Measurements from ENCODE around the gene SNX20.

The SNX20 gene

GRCh38 chr16:50653633-50654519 lies 27.2 kb downstream of the SNX20 start:
- TF ChIP-seq CTCF (IDR thresholded peaks at IDR 0.05; ENCODE audit: insufficient read depth, low read length, poor library complexity, severe bottlenecking): no peak
- TF ChIP-seq EZH2phosphoT487 (conservative IDR thresholded peaks at IDR 0.05; ENCODE audit: low read length): no peak
- Histone ChIP-seq H3K4me2 (ENCODE audit: low read depth, low read length, poor library complexity, severe bottlenecking) (no peak overlapping the region), H3K36me3 (ENCODE audit: low read length) (no peaks in the 10 kb centered on the region), H3K9me2 (replicated peaks; ENCODE audit: insufficient read depth, low read length) (no peaks in the 10 kb centered on the region), H3F3A (ENCODE audit: insufficient read depth) (no peaks in the 10 kb centered on the region), H3K27me3 (ENCODE audit: low read length) (no peaks in the 10 kb centered on the region), H2AFZ (ENCODE audit: low read depth, low read length, severe bottlenecking) (no peak overlapping the region), H3K27ac (ENCODE audit: low read depth, low read length) (no peak overlapping the region), H3K9ac (ENCODE audit: low read length) (no peak overlapping the region), H3K79me2 (ENCODE audit: insufficient read depth, low read length) (no peaks in the 10 kb centered on the region), H4K20me1 (ENCODE audit: low read depth, low read length) (no peaks in the 10 kb centered on the region), H3K9me3 (ENCODE audit: insufficient read depth, low read length) (no peaks in the 10 kb centered on the region), H3K4me3 (ENCODE audit: insufficient read depth, low read length, poor library complexity, severe bottlenecking) (no peak overlapping the region)

DNA sequence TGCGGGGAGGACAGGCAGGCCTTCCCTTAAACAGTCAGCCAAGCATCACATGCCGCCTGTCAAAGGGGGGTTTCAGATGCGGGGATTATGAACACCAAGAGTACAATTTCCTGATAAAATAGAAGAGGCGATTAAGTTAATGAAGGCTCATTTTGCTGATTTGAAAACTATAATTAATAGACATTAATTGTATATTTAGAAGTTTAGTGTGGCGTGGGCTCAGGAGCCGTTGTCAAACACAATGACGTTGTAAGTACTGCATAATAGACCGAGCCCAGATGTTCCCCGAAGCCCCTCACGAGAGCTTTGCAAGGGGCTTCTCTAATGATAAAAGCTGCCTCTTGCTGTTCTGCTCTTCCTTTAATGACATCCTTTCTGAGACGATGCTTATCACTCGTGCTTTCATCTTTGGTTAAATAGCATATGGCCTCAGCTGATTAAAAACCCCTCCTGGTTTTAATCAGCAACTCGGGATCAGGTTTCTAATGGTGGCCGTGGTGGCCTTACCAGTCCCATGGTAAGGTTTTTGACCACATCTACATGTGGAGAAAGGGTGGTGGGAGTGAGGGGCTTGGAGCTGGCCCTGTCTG lies 28.2 kb downstream of the SNX20 start:
- no peaks in the 10 kb centered on the region for H3K27me3 ChIP-seq (ENCODE audit: low read length)
- no peak overlapping the region for H3K4me2 ChIP-seq (ENCODE audit: low read depth, low read length, poor library complexity, severe bottlenecking)
- H2AFZ ChIP-seq (ENCODE audit: low read depth, low read length, severe bottlenecking): no peak overlapping the region
- H3K79me2 ChIP-seq (ENCODE audit: insufficient read depth, low read length): no peaks in the 10 kb centered on the region
- H3K27ac ChIP-seq (ENCODE audit: low read depth, low read length): no peak overlapping the region
- H3K9me3 ChIP-seq (ENCODE audit: insufficient read depth, low read length): no peaks in the 10 kb centered on the region
- no peak overlapping the region for H3K4me3 ChIP-seq (ENCODE audit: insufficient read depth, low read length, poor library complexity, severe bottlenecking)
- H3F3A ChIP-seq (ENCODE audit: insufficient read depth): no peaks in the 10 kb centered on the region
- no peak overlapping the region for H3K9ac ChIP-seq (ENCODE audit: low read length)
- no peak for TF ChIP-seq EZH2phosphoT487 (conservative IDR thresholded peaks at IDR 0.05; ENCODE audit: low read length)
- TF ChIP-seq CTCF (IDR thresholded peaks at IDR 0.05; ENCODE audit: insufficient read depth, low read length, poor library complexity, severe bottlenecking): no peak
- no peaks in the 10 kb centered on the region for H3K36me3 ChIP-seq (ENCODE audit: low read length)
- H4K20me1 ChIP-seq (ENCODE audit: low read depth, low read length): no peaks in the 10 kb centered on the region
- H3K9me2 ChIP-seq (replicated peaks; ENCODE audit: insufficient read depth, low read length): no peaks in the 10 kb centered on the region

GRCh38 chr16:50651835-50652438 lies 29.2 kb downstream of the SNX20 start:
- Histone ChIP-seq H2AFZ (ENCODE audit: low read depth, low read length, severe bottlenecking) (no peak overlapping the region), H3K9me2 (replicated peaks; ENCODE audit: insufficient read depth, low read length) (no peaks in the 10 kb centered on the region), H3K79me2 (ENCODE audit: insufficient read depth, low read length) (no peaks in the 10 kb centered on the region), H3K4me3 (ENCODE audit: insufficient read depth, low read length, poor library complexity, severe bottlenecking) (no peak overlapping the region), H3F3A (ENCODE audit: insufficient read depth) (no peaks in the 10 kb centered on the region), H3K4me2 (ENCODE audit: low read depth, low read length, poor library complexity, severe bottlenecking) (no peak overlapping the region), H3K27ac (ENCODE audit: low read depth, low read length) (no peak overlapping the region), H3K36me3 (ENCODE audit: low read length) (no peaks in the 10 kb centered on the region), H3K9me3 (ENCODE audit: insufficient read depth, low read length) (no peaks in the 10 kb centered on the region), H3K9ac (ENCODE audit: low read length) (no peak overlapping the region), H3K27me3 (ENCODE audit: low read length) (no peaks in the 10 kb centered on the region), H4K20me1 (ENCODE audit: low read depth, low read length) (no peaks in the 10 kb centered on the region)
- TF ChIP-seq CTCF (IDR thresholded peaks at IDR 0.05; ENCODE audit: insufficient read depth, low read length, poor library complexity, severe bottlenecking): no peak
- no peak for TF ChIP-seq EZH2phosphoT487 (conservative IDR thresholded peaks at IDR 0.05; ENCODE audit: low read length)

All from SU-DHL-6 (cell line).